HepG2 (cell line): ENCODE data around the gene PLXND1. TPM values are rescaled to one million over a fixed set of nuclear protein-coding genes. Genes with fewer than 3 reads are reported as not detected.

Source experiments
- E2F2 ChIP-seq: sonication (generic); formaldehyde crosslinking; IDR thresholded peaks from 2 replicates; pipeline ENCODE4 v1.4.0; 2020; ENCODE audit warnings: missing genetic modification reagents, borderline replicate concordance
- ISL2 ChIP-seq: sonication (generic); formaldehyde crosslinking; IDR thresholded peaks from 2 replicates; pipeline ENCODE4 v1.5.0; 2020; ENCODE audit warnings: missing genetic modification reagents
- MIER2 ChIP-seq: IDR thresholded peaks from 2 replicates; pipeline ENCODE4 v1.6.1; 2016; ENCODE audit warnings: missing biosample characterization, missing genetic modification reagents
- NR2C2 ChIP-seq: sonication (generic); formaldehyde crosslinking; IDR thresholded peaks from 2 replicates; pipeline ENCODE4 v1.4.0; 2020; ENCODE audit warnings: missing genetic modification reagents, mild to moderate bottlenecking, moderate library complexity, borderline replicate concordance
- RBFOX2 ChIP-seq: fragments of 200-400 bp; formaldehyde crosslinking; IDR thresholded peaks from 2 replicates; pipeline ENCODE4 v1.6.1; 2017; ENCODE audit warnings: low read depth, mild to moderate bottlenecking, low read length
- RFXAP ChIP-seq: sonication (generic); formaldehyde crosslinking; IDR thresholded peaks from 2 replicates; pipeline ENCODE4 v1.4.0; 2020; ENCODE audit warnings: missing genetic modification reagents, borderline replicate concordance
- RNF2 ChIP-seq: fragments of 450-650 bp; conservative IDR thresholded peaks from 2 replicates; pipeline ENCODE4 v1.6.1; 2016; ENCODE audit warnings: low read depth
- SNAI1 ChIP-seq: sonication (generic); formaldehyde crosslinking; IDR thresholded peaks from 2 replicates; pipeline ENCODE4 v1.5.0; 2020; ENCODE audit warnings: mild to moderate bottlenecking, missing genetic modification reagents, borderline replicate concordance
- TBX2 ChIP-seq: sonication (generic); formaldehyde crosslinking; IDR thresholded peaks from 2 replicates; pipeline ENCODE4 v1.5.0; 2020; ENCODE audit warnings: missing genetic modification reagents, mild to moderate bottlenecking, borderline replicate concordance
- TBX3 ChIP-seq: fragments of 450-650 bp; IDR thresholded peaks from 2 replicates; pipeline ENCODE4 v1.6.1; 2017; ENCODE audit warnings: antibody characterized with exemption, mild to moderate bottlenecking, inconsistent platforms, borderline replicate concordance
- TFDP1 ChIP-seq: IDR thresholded peaks from 2 replicates; pipeline ENCODE4 v1.6.1; 2016; ENCODE audit warnings: missing compliant biosample characterization, missing genetic modification reagents, borderline replicate concordance
- WIZ ChIP-seq: sonication (generic); formaldehyde crosslinking; IDR thresholded peaks from 2 replicates; pipeline ENCODE4 v1.5.1; 2020; ENCODE audit warnings: mild to moderate bottlenecking, missing genetic modification reagents
- ZBTB38 ChIP-seq: sonication (generic); formaldehyde crosslinking; IDR thresholded peaks from 2 replicates; pipeline ENCODE4 v1.5.1; 2020; ENCODE audit warnings: mild to moderate bottlenecking, missing genetic modification reagents
- ZFP36 ChIP-seq: fragments of 150-350 bp; IDR thresholded peaks from 2 replicates; pipeline ENCODE4 v1.6.1; 2018; ENCODE audit warnings: borderline replicate concordance, low read length, low read depth; ENCODE audit not compliant: partially characterized antibody
- ZNF292 ChIP-seq: sonication (generic); formaldehyde crosslinking; IDR thresholded peaks from 2 replicates; pipeline ENCODE4 v1.8.1; 2022; ENCODE audit warnings: mild to moderate bottlenecking, low read depth, missing genetic modification reagents, borderline replicate concordance
- ZNF34 ChIP-seq: sonication (generic); formaldehyde crosslinking; IDR thresholded peaks from 2 replicates; pipeline ENCODE4 v1.4.0; 2020; ENCODE audit warnings: mild to moderate bottlenecking, missing genetic modification reagents, borderline replicate concordance
- ZNF577 ChIP-seq: sonication (generic); formaldehyde crosslinking; IDR thresholded peaks from 2 replicates; pipeline ENCODE4 v1.4.0; 2020; ENCODE audit warnings: mild to moderate bottlenecking, low read depth, missing genetic modification reagents, borderline replicate concordance
- ZNF709 ChIP-seq: sonication (generic); formaldehyde crosslinking; IDR thresholded peaks from 2 replicates; pipeline ENCODE4 v1.5.0; 2020; ENCODE audit warnings: mild to moderate bottlenecking, missing genetic modification reagents
- polyA plus RNA-seq, 8 experiments: library from polyadenylated mRNA; depleted of rRNA in 3 of 8; stranded (reverse) in 7 of 8; unstranded in 1 of 8; fragments of >200 nt; fragmentation: Illumina TruSeq in 4 of 8; extraction: Trizol in 4 of 8; gene quantifications; 2 replicates each; pipeline versions ENCODE4 v1.2.1 to v1.2.3, GENCODE V29; 2011 to 2016; ENCODE audit warnings: low read depth in 4 of 8, missing spikeins in 1 of 8, mixed read lengths in 1 of 8; ENCODE audit not compliant: insufficient read depth in 1 of 8
- total RNA-seq, 5 experiments: library from RNA; depleted of rRNA; stranded (reverse); fragments of >200 nt; fragmentation: Illumina TruSeq; extraction: Trizol; gene quantifications; 2 replicates each; pipeline ENCODE4 v1.2.3, GENCODE V29; 2016; ENCODE audit warnings: low read depth in 1 of 5
- TF ChIP-seq, protein P1 (sequence below): sonication (generic); formaldehyde crosslinking; IDR thresholded peaks from 2 replicates; pipeline ENCODE4 v1.5.0; 2020; ENCODE audit warnings: mild to moderate bottlenecking, missing genetic modification reagents, moderate library complexity
- TF ChIP-seq, protein P2 (sequence below): sonication (generic); formaldehyde crosslinking; conservative IDR thresholded peaks from 2 replicates; pipeline ENCODE4 v1.8.1; 2023; ENCODE audit warnings: missing genetic modification reagents
- TF ChIP-seq, protein P3 (sequence below): IDR thresholded peaks from 2 replicates; pipeline ENCODE4 v1.6.1; 2016; ENCODE audit warnings: mild to moderate bottlenecking
- TF ChIP-seq, protein P4 (sequence below): sonication (generic); formaldehyde crosslinking; IDR thresholded peaks from 2 replicates; pipeline ENCODE4 v1.8.0; 2022; ENCODE audit warnings: mild to moderate bottlenecking, missing genetic modification reagents, moderate library complexity

Gene PLXND1
- total and polyA plus RNA-seq, 2 of the 13 experiments (the other 11 are each of a cell fraction or from before 2014, with no cell fraction given), result 15.9 to 42.0 TPM

GRCh38 chr3:129632977-129633376 is 26.5 kb upstream of the PLXND1 start (continued):
- TF ChIP-seq E2F2 (CRISPR knock-in tag), result no peak
- TF ChIP-seq, protein P1, sequence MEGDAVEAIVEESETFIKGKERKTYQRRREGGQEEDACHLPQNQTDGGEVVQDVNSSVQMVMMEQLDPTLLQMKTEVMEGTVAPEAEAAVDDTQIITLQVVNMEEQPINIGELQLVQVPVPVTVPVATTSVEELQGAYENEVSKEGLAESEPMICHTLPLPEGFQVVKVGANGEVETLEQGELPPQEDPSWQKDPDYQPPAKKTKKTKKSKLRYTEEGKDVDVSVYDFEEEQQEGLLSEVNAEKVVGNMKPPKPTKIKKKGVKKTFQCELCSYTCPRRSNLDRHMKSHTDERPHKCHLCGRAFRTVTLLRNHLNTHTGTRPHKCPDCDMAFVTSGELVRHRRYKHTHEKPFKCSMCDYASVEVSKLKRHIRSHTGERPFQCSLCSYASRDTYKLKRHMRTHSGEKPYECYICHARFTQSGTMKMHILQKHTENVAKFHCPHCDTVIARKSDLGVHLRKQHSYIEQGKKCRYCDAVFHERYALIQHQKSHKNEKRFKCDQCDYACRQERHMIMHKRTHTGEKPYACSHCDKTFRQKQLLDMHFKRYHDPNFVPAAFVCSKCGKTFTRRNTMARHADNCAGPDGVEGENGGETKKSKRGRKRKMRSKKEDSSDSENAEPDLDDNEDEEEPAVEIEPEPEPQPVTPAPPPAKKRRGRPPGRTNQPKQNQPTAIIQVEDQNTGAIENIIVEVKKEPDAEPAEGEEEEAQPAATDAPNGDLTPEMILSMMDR (CRISPR knock-in tag), result peak; percentile 48
- TF ChIP-seq WIZ (CRISPR knock-in tag), result no peak
- TF ChIP-seq ZNF34, result no peak
- TF ChIP-seq, protein P2, sequence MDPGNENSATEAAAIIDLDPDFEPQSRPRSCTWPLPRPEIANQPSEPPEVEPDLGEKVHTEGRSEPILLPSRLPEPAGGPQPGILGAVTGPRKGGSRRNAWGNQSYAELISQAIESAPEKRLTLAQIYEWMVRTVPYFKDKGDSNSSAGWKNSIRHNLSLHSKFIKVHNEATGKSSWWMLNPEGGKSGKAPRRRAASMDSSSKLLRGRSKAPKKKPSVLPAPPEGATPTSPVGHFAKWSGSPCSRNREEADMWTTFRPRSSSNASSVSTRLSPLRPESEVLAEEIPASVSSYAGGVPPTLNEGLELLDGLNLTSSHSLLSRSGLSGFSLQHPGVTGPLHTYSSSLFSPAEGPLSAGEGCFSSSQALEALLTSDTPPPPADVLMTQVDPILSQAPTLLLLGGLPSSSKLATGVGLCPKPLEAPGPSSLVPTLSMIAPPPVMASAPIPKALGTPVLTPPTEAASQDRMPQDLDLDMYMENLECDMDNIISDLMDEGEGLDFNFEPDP (CRISPR knock-in tag), result no peak
- TF ChIP-seq SNAI1 (CRISPR knock-in tag), result no peak
- TF ChIP-seq ZNF577 (CRISPR knock-in tag), result no peak
- TF ChIP-seq ZFP36, result no peak
- peak; percentile 50; the same call in 1 of the 2 replicates for TF ChIP-seq ZBTB38 (CRISPR knock-in tag)
- TF ChIP-seq TFDP1 (CRISPR knock-in tag), result no peak
- TF ChIP-seq RBFOX2, result peak; percentile 57
- TF ChIP-seq RFXAP (CRISPR knock-in tag), result no peak
- no peak for TF ChIP-seq NR2C2 (CRISPR knock-in tag)
- TF ChIP-seq, protein P3, sequence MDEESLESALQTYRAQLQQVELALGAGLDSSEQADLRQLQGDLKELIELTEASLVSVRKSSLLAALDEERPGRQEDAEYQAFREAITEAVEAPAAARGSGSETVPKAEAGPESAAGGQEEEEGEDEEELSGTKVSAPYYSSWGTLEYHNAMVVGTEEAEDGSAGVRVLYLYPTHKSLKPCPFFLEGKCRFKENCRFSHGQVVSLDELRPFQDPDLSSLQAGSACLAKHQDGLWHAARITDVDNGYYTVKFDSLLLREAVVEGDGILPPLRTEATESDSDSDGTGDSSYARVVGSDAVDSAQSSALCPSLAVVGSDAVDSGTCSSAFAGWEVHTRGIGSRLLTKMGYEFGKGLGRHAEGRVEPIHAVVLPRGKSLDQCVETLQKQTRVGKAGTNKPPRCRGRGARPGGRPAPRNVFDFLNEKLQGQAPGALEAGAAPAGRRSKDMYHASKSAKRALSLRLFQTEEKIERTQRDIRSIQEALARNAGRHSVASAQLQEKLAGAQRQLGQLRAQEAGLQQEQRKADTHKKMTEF (CRISPR knock-in tag), result 0 out of 2 replicates have a peak, but pooled peaks have one; percentile 26
- TF ChIP-seq RNF2, result no peak
- TF ChIP-seq TBX3, result no peak
- TF ChIP-seq ZNF292 (CRISPR knock-in tag), result peak; percentile 88
- no peak for TF ChIP-seq ZNF709
- no peak for TF ChIP-seq MIER2 (CRISPR knock-in tag)
- 0 out of 2 replicates have a peak, but pooled peaks have one; percentile 28 for TF ChIP-seq ISL2 (CRISPR knock-in tag)
- TF ChIP-seq TBX2 (CRISPR knock-in tag), result 0 out of 2 replicates have a peak, but pooled peaks have one; percentile 0
- TF ChIP-seq, protein P4, sequence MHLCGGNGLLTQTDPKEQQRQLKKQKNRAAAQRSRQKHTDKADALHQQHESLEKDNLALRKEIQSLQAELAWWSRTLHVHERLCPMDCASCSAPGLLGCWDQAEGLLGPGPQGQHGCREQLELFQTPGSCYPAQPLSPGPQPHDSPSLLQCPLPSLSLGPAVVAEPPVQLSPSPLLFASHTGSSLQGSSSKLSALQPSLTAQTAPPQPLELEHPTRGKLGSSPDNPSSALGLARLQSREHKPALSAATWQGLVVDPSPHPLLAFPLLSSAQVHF (CRISPR knock-in tag), result no peak
